Measurements from ENCODE around the gene DHX35.

DNA sequence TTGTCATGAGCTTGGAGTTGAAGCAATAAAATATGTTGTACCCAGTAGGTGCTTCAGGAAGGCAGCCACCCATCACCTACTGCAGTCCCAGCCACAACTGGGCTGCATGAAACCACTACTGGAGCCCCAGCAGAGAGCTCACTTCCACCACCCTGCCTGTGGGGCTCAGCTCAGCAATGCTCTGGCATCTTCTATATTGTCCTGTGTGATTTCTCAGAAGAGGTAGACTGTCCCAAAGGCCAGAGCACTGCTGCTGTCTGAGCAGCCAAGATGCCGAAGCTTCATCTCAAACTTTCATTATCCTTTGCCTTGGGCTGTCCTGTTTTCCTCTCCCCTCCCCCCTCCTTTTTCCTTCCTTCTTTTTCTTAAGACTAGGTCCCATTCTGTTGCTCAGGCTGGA, 126.9 kb downstream of the DHX35 start:
- TF ChIP-seq POLR2A (IDR thresholded peaks at IDR 0.05) (no peak), EP300 (IDR thresholded peaks at IDR 0.05) (no peak)
- TF ChIP-seq, protein P1, sequence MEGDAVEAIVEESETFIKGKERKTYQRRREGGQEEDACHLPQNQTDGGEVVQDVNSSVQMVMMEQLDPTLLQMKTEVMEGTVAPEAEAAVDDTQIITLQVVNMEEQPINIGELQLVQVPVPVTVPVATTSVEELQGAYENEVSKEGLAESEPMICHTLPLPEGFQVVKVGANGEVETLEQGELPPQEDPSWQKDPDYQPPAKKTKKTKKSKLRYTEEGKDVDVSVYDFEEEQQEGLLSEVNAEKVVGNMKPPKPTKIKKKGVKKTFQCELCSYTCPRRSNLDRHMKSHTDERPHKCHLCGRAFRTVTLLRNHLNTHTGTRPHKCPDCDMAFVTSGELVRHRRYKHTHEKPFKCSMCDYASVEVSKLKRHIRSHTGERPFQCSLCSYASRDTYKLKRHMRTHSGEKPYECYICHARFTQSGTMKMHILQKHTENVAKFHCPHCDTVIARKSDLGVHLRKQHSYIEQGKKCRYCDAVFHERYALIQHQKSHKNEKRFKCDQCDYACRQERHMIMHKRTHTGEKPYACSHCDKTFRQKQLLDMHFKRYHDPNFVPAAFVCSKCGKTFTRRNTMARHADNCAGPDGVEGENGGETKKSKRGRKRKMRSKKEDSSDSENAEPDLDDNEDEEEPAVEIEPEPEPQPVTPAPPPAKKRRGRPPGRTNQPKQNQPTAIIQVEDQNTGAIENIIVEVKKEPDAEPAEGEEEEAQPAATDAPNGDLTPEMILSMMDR (IDR thresholded peaks at IDR 0.05) = no peak

Data from tibial nerve (tissue), 4 donors.